Measurements from ENCODE around the gene MIS12.
A peak's percentile ranks its signal among the peaks of the same experiment; 100 is the strongest.

Gene MIS12

GRCh38 chr17:5473906-5474305 lies 12.5 kb upstream of the MIS12 start:
- Histone ChIP-seq H3K4me1 (ENCODE audit: insufficient read depth, low read length) (no peaks in the 10 kb centered on the region), H3K27me3 (ENCODE audit: insufficient read depth, low read length) (no peaks in the 10 kb centered on the region), H2AFZ (ENCODE audit: low read depth, low read length) (no peak overlapping the region), H3K4me3 (ENCODE audit: low read length) (no peak overlapping the region), H3K9me3 (ENCODE audit: low read length) (peaks cover 12% of the 10 kb centered on the region), H3K36me3 (ENCODE audit: insufficient read depth, low read length) (peaks cover 59% of the 10 kb centered on the region)

GRCh38 chr17:5478992-5479391 lies 7.4 kb upstream of the MIS12 start:
- Histone ChIP-seq H3K27me3 (ENCODE audit: insufficient read depth, low read length) (no peaks in the 10 kb centered on the region), H3K36me3 (ENCODE audit: insufficient read depth, low read length) (peaks cover 88% of the 10 kb centered on the region), H3K9me3 (ENCODE audit: low read length) (peaks cover 14% of the 10 kb centered on the region), H2AFZ (ENCODE audit: low read depth, low read length) (no peak overlapping the region), H3K4me1 (ENCODE audit: insufficient read depth, low read length) (no peaks in the 10 kb centered on the region), H3K4me3 (ENCODE audit: low read length) (no peak overlapping the region)

GRCh38 chr17:5480962-5481361 lies 5.4 kb upstream of the MIS12 start:
- H3K27me3 ChIP-seq (ENCODE audit: insufficient read depth, low read length): no peaks in the 10 kb centered on the region
- peaks cover 81% of the 10 kb centered on the region for H3K36me3 ChIP-seq (ENCODE audit: insufficient read depth, low read length)
- peaks cover 12% of the 10 kb centered on the region for H3K4me1 ChIP-seq (ENCODE audit: insufficient read depth, low read length)
- peaks cover 14% of the 10 kb centered on the region for H3K9me3 ChIP-seq (ENCODE audit: low read length)
- H3K4me3 ChIP-seq (ENCODE audit: low read length): no peak overlapping the region
- H2AFZ ChIP-seq (ENCODE audit: low read depth, low read length): no peak overlapping the region

- H3K36me3 ChIP-seq (ENCODE audit: insufficient read depth, low read length): peaks cover 77% of the 10 kb centered on the region
- H3K27me3 ChIP-seq (ENCODE audit: insufficient read depth, low read length): no peaks in the 10 kb centered on the region
- H3K4me1 ChIP-seq (ENCODE audit: insufficient read depth, low read length): peaks cover 12% of the 10 kb centered on the region
- H3K9me3 ChIP-seq (ENCODE audit: low read length): peaks cover 14% of the 10 kb centered on the region
- H3K4me3 ChIP-seq (ENCODE audit: low read length): no peak overlapping the region
- H2AFZ ChIP-seq (ENCODE audit: low read depth, low read length): no peak overlapping the region
These were observed 4.9 kb upstream of the MIS12 start for GRCh38 chr17:5481451-5481850.

- Histone ChIP-seq H3K27me3 (ENCODE audit: insufficient read depth, low read length) (no peaks in the 10 kb centered on the region), H3K4me3 (ENCODE audit: low read length) (peak within 1 kb of the TSS; percentile 99), H3K9me3 (ENCODE audit: low read length) (peaks cover 6% of the 10 kb centered on the region), H2AFZ (ENCODE audit: low read depth, low read length) (peak within 1 kb of the TSS; percentile 79), H3K4me1 (ENCODE audit: insufficient read depth, low read length) (peaks cover 16% of the 10 kb centered on the region), H3K36me3 (ENCODE audit: insufficient read depth, low read length) (peaks cover 68% of the 10 kb centered on the region)
These were observed 828 bp upstream of the MIS12 start, which contains the start of gene DERL2 for GRCh38 chr17:5485270-5486205. TSS of gene DERL2 (minus strand) at chr17:5486178. CDS start at chr17:5486161, 17 bp downstream.

- Histone ChIP-seq H2AFZ (ENCODE audit: low read depth, low read length) (no peak overlapping the region), H3K4me3 (ENCODE audit: low read length) (no peak overlapping the region), H3K9me3 (ENCODE audit: low read length) (peaks cover 10% of the 10 kb centered on the region), H3K36me3 (ENCODE audit: insufficient read depth, low read length) (peaks cover 45% of the 10 kb centered on the region), H3K4me1 (ENCODE audit: insufficient read depth, low read length) (peaks cover 16% of the 10 kb centered on the region), H3K27me3 (ENCODE audit: insufficient read depth, low read length) (no peaks in the 10 kb centered on the region)
These were observed 2.4 kb downstream of the MIS12 start for GRCh38 chr17:5488752-5489151.

- Histone ChIP-seq H3K36me3 (ENCODE audit: insufficient read depth, low read length) (peaks cover 30% of the 10 kb centered on the region), H2AFZ (ENCODE audit: low read depth, low read length) (no peak overlapping the region), H3K9me3 (ENCODE audit: low read length) (peaks cover 10% of the 10 kb centered on the region), H3K27me3 (ENCODE audit: insufficient read depth, low read length) (no peaks in the 10 kb centered on the region), H3K4me3 (ENCODE audit: low read length) (no peak overlapping the region), H3K4me1 (ENCODE audit: insufficient read depth, low read length) (no peaks in the 10 kb centered on the region)
These were observed 6.6 kb downstream of the MIS12 start for GRCh38 chr17:5492970-5493369.

GRCh38 chr17:5499476-5500231 lies 13.3 kb downstream of the MIS12 start:
- Histone ChIP-seq H3K4me1 (ENCODE audit: insufficient read depth, low read length) (peaks cover 14% of the 10 kb centered on the region), H3K36me3 (ENCODE audit: insufficient read depth, low read length) (no peaks in the 10 kb centered on the region), H3K4me3 (ENCODE audit: low read length) (peak overlapping the region; percentile 75), H2AFZ (ENCODE audit: low read depth, low read length) (peak overlapping the region; percentile 62), H3K9me3 (ENCODE audit: low read length) (no peaks in the 10 kb centered on the region), H3K27me3 (ENCODE audit: insufficient read depth, low read length) (no peaks in the 10 kb centered on the region)

GRCh38 chr17:5500247-5500588 lies 13.9 kb downstream of the MIS12 start:
- no peaks in the 10 kb centered on the region for H3K9me3 ChIP-seq (ENCODE audit: low read length)
- peaks cover 14% of the 10 kb centered on the region for H3K4me1 ChIP-seq (ENCODE audit: insufficient read depth, low read length)
- no peaks in the 10 kb centered on the region for H3K36me3 ChIP-seq (ENCODE audit: insufficient read depth, low read length)
- H3K4me3 ChIP-seq (ENCODE audit: low read length): peak overlapping the region; percentile 75
- peak overlapping the region; percentile 62 for H2AFZ ChIP-seq (ENCODE audit: low read depth, low read length)
- H3K27me3 ChIP-seq (ENCODE audit: insufficient read depth, low read length): no peaks in the 10 kb centered on the region

GRCh38 chr17:5500589-5501391 lies 14.4 kb downstream of the MIS12 start:
- Histone ChIP-seq H3K9me3 (ENCODE audit: low read length) (no peaks in the 10 kb centered on the region), H3K36me3 (ENCODE audit: insufficient read depth, low read length) (no peaks in the 10 kb centered on the region), H3K27me3 (ENCODE audit: insufficient read depth, low read length) (no peaks in the 10 kb centered on the region), H3K4me3 (ENCODE audit: low read length) (peak overlapping the region; percentile 75), H3K4me1 (ENCODE audit: insufficient read depth, low read length) (peaks cover 14% of the 10 kb centered on the region), H2AFZ (ENCODE audit: low read depth, low read length) (peak overlapping the region; percentile 62)

- H3K9me3 ChIP-seq (ENCODE audit: low read length): no peaks in the 10 kb centered on the region
- H3K36me3 ChIP-seq (ENCODE audit: insufficient read depth, low read length): no peaks in the 10 kb centered on the region
- peaks cover 14% of the 10 kb centered on the region for H3K4me1 ChIP-seq (ENCODE audit: insufficient read depth, low read length)
- no peaks in the 10 kb centered on the region for H3K27me3 ChIP-seq (ENCODE audit: insufficient read depth, low read length)
- H2AFZ ChIP-seq (ENCODE audit: low read depth, low read length): no peak overlapping the region
- peak overlapping the region; percentile 75 for H3K4me3 ChIP-seq (ENCODE audit: low read length)
These were observed 15.3 kb downstream of the MIS12 start for GRCh38 chr17:5501685-5502084.

GRCh38 chr17:5502552-5502951 lies 16.2 kb downstream of the MIS12 start:
- no peak overlapping the region for H2AFZ ChIP-seq (ENCODE audit: low read depth, low read length)
- H3K9me3 ChIP-seq (ENCODE audit: low read length): no peaks in the 10 kb centered on the region
- no peak overlapping the region for H3K4me3 ChIP-seq (ENCODE audit: low read length)
- H3K36me3 ChIP-seq (ENCODE audit: insufficient read depth, low read length): no peaks in the 10 kb centered on the region
- no peaks in the 10 kb centered on the region for H3K27me3 ChIP-seq (ENCODE audit: insufficient read depth, low read length)
- peaks cover 14% of the 10 kb centered on the region for H3K4me1 ChIP-seq (ENCODE audit: insufficient read depth, low read length)

All from neuron (in vitro differentiated cells).